ENCODE measurements around the gene GRPEL2. TPM values are rescaled to one million over a fixed set of nuclear protein-coding genes. Genes with fewer than 3 reads are reported as not detected.

The GRPEL2 gene
- total RNA-seq, 1 experiment from 2014 or later, result 36.8 TPM

GRCh38 chr5:149319174-149319573 lies 26.1 kb upstream of the GRPEL2 start:
- H3K4me3 ChIP-seq (ENCODE audit: low read depth, low read length), result no peak overlapping the region
- no TSS peak for BruUV-seq (replicated peaks)
- H3K36me3 Mint-ChIP-seq (ENCODE audit: insufficient read depth, unreplicated experiment), result no peaks in the 10 kb centered on the region
- no peak overlapping the region for H3K4me3 Mint-ChIP-seq (ENCODE audit: unreplicated experiment)
- H3K9me3 ChIP-seq, result no peaks in the 10 kb centered on the region
- no peak overlapping the region for H3K27ac Mint-ChIP-seq (ENCODE audit: unreplicated experiment)
- DNase-seq, result no peak
- intact Hi-C loops (cut with micrococcal nuclease; ENCODE audit: unreplicated experiment), result no loop called here
- CTCF ChIA-PET, result interaction anchor here (1.1 to 2.0 kb wide), 2 partner anchors 41 to 53 kb away, joined by 3 to 9 read pairs; no protein-coding TSS in a partner anchor
- no peaks in the 10 kb centered on the region for H3K9me3 Mint-ChIP-seq (ENCODE audit: unreplicated experiment)
- H3K4me1 ChIP-seq, result peaks cover 23% of the 10 kb centered on the region
- H3K27me3 Mint-ChIP-seq (ENCODE audit: insufficient read depth, unreplicated experiment), result no peaks in the 10 kb centered on the region
- no peaks in the 10 kb centered on the region for H3K27me3 ChIP-seq (replicated peaks; ENCODE audit: control insufficient read depth, insufficient read depth, low read length)
- peaks cover 11% of the 10 kb centered on the region for H3K4me1 Mint-ChIP-seq (ENCODE audit: low read depth, unreplicated experiment)
- no peaks in the 10 kb centered on the region for H3K36me3 ChIP-seq (ENCODE audit: control insufficient read depth, insufficient read depth, low read length)
- no peak for TF ChIP-seq CTCF (IDR thresholded peaks at IDR 0.05; ENCODE audit: insufficient read depth in 1 of 2, low read depth in 1 of 2, low read length in 1 of 2, severe bottlenecking in 1 of 2, unreplicated experiment in 1 of 2)
- POLR2A ChIA-PET, result no interaction called here

- CTCF ChIA-PET, result interaction anchor here (0.6 to 2.0 kb wide), 8 partner anchors 12 to 52 kb away, joined by 3 to 12 read pairs (median 4); partner anchors contain the start of genes GRPEL2 and PCYOX1L
- Histone ChIP-seq H3K27me3 (replicated peaks; ENCODE audit: control insufficient read depth, insufficient read depth, low read length) (no peaks in the 10 kb centered on the region), H3K4me1 (peaks cover 23% of the 10 kb centered on the region), H3K4me3 (ENCODE audit: low read depth, low read length) (no peak overlapping the region), H3K36me3 (ENCODE audit: control insufficient read depth, insufficient read depth, low read length) (no peaks in the 10 kb centered on the region), H3K9me3 (no peaks in the 10 kb centered on the region)
- BruUV-seq (replicated peaks), result no TSS peak
- H3K9me3 Mint-ChIP-seq (ENCODE audit: unreplicated experiment), result no peaks in the 10 kb centered on the region
- no peaks in the 10 kb centered on the region for H3K27me3 Mint-ChIP-seq (ENCODE audit: insufficient read depth, unreplicated experiment)
- no peak for TF ChIP-seq CTCF (IDR thresholded peaks at IDR 0.05; ENCODE audit: insufficient read depth in 1 of 2, low read depth in 1 of 2, low read length in 1 of 2, severe bottlenecking in 1 of 2, unreplicated experiment in 1 of 2)
- H3K27ac Mint-ChIP-seq (ENCODE audit: unreplicated experiment), result peak overlapping the region; percentile 33
- H3K4me1 Mint-ChIP-seq (ENCODE audit: low read depth, unreplicated experiment), result peaks cover 11% of the 10 kb centered on the region
- POLR2A ChIA-PET, result interaction anchor here (1.5 kb wide), 1 partner anchor 24 kb away, joined by 11 read pairs; the partner anchor contains the start of gene GRPEL2
- no peaks in the 10 kb centered on the region for H3K36me3 Mint-ChIP-seq (ENCODE audit: insufficient read depth, unreplicated experiment)
- H3K4me3 Mint-ChIP-seq (ENCODE audit: unreplicated experiment), result no peak overlapping the region
- intact Hi-C loops (cut with micrococcal nuclease; ENCODE audit: unreplicated experiment), result loop anchor here (1.0 kb wide), 2 partner anchors 24 to 46 kb away; partner anchors contain the start of gene GRPEL2
- peak; percentile 81 to 91 for DNase-seq
Observed at GRCh38 chr5:149320791-149321330, 24.4 kb upstream of the GRPEL2 start.

GRCh38 chr5:149322518-149322917 lies 22.8 kb upstream of the GRPEL2 start:
- no peaks in the 10 kb centered on the region for H3K27me3 Mint-ChIP-seq (ENCODE audit: insufficient read depth, unreplicated experiment)
- Histone ChIP-seq H3K4me1 (peaks cover 23% of the 10 kb centered on the region), H3K27me3 (replicated peaks; ENCODE audit: control insufficient read depth, insufficient read depth, low read length) (no peaks in the 10 kb centered on the region), H3K36me3 (ENCODE audit: control insufficient read depth, insufficient read depth, low read length) (no peaks in the 10 kb centered on the region), H3K4me3 (ENCODE audit: low read depth, low read length) (no peak overlapping the region), H3K9me3 (no peaks in the 10 kb centered on the region)
- no peak overlapping the region for H3K27ac Mint-ChIP-seq (ENCODE audit: unreplicated experiment)
- peak; percentile 69 to 79 for DNase-seq
- no TSS peak for BruUV-seq (replicated peaks)
- ChIA-PET POLR2A (no interaction called here), CTCF (interaction anchor here (1.3 kb wide), 1 partner anchor 45 kb away, joined by 4 read pairs; no protein-coding TSS in a partner anchor)
- TF ChIP-seq CTCF (IDR thresholded peaks at IDR 0.05; ENCODE audit: insufficient read depth in 1 of 2, low read depth in 1 of 2, low read length in 1 of 2, severe bottlenecking in 1 of 2, unreplicated experiment in 1 of 2), result peak in 1 of 2 experiments; percentile 11
- H3K4me1 Mint-ChIP-seq (ENCODE audit: low read depth, unreplicated experiment), result peaks cover 11% of the 10 kb centered on the region
- intact Hi-C loops (cut with micrococcal nuclease; ENCODE audit: unreplicated experiment), result no loop called here
- no peak overlapping the region for H3K4me3 Mint-ChIP-seq (ENCODE audit: unreplicated experiment)
- no peaks in the 10 kb centered on the region for H3K9me3 Mint-ChIP-seq (ENCODE audit: unreplicated experiment)
- H3K36me3 Mint-ChIP-seq (ENCODE audit: insufficient read depth, unreplicated experiment), result no peaks in the 10 kb centered on the region

Measured in Caco-2 (cell line).